H9 (cell line): ENCODE data around the gene AKAP5. TPM values are rescaled to one million over a fixed set of nuclear protein-coding genes. Genes with fewer than 3 reads are reported as not detected.
A peak's percentile ranks its signal among the peaks of the same experiment; 100 is the strongest.

Experiments used
- DNase-seq: peaks from one replicate; pipeline ENCODE4 v3.0.0-alpha.2; 2017
- H2AFZ ChIP-seq: one replicate; pipeline ENCODE4 v1.6.1; 2013; ENCODE audit warnings: mild to moderate bottlenecking, low read length, control low read depth, moderate library complexity
- H2AK5ac ChIP-seq: 2 replicates; pipeline ENCODE4 v1.6.1; 2013; ENCODE audit warnings: low read length, control low read depth, mixed read lengths; ENCODE audit not compliant: insufficient read length
- H2BK120ac ChIP-seq: one replicate; pipeline ENCODE4 v1.6.1; 2013; ENCODE audit warnings: low read depth, mild to moderate bottlenecking, low read length, control low read depth, inconsistent platforms; ENCODE audit not compliant: poor library complexity, severe bottlenecking
- H2BK12ac ChIP-seq: 2 replicates; pipeline ENCODE4 v1.6.1; 2013; ENCODE audit warnings: low read length, control low read depth, mixed read lengths, low read depth; ENCODE audit not compliant: insufficient read length
- H2BK15ac ChIP-seq: 2 replicates; pipeline ENCODE4 v1.6.1; 2013; ENCODE audit warnings: low read depth, low read length, control low read depth
- H2BK20ac ChIP-seq: one replicate; pipeline ENCODE4 v1.6.1; 2013; ENCODE audit warnings: low read depth, mild to moderate bottlenecking, low read length, control low read depth, inconsistent platforms; ENCODE audit not compliant: poor library complexity, severe bottlenecking
- H2BK5ac ChIP-seq: 2 replicates; pipeline ENCODE4 v1.6.1; 2013; ENCODE audit warnings: low read length, control low read depth, mixed read lengths; ENCODE audit not compliant: insufficient read length
- H3K14ac ChIP-seq: 2 replicates; pipeline ENCODE4 v1.6.1; 2013; ENCODE audit warnings: low read length, control low read depth; ENCODE audit not compliant: insufficient read depth
- H3K18ac ChIP-seq: 2 replicates; pipeline ENCODE4 v1.6.1; 2013; ENCODE audit warnings: low read depth, mild to moderate bottlenecking, mixed read lengths, low read length, control low read depth; ENCODE audit not compliant: insufficient read length
- H3K23ac ChIP-seq: 2 replicates; pipeline ENCODE4 v1.6.1; 2013; ENCODE audit warnings: low read length, control low read depth, mixed read lengths, low read depth; ENCODE audit not compliant: insufficient read length
- H3K23me2 ChIP-seq: 2 replicates; pipeline ENCODE4 v1.6.1; 2013; ENCODE audit warnings: low read depth, mild to moderate bottlenecking, mixed read lengths, low read length, control low read depth; ENCODE audit not compliant: insufficient read length, poor library complexity, severe bottlenecking
- H3K27ac ChIP-seq: 2 replicates; pipeline ENCODE4 v1.5.1; 2013; ENCODE audit warnings: low read length, control low read depth, mixed read lengths, low read depth; ENCODE audit not compliant: insufficient read length
- H3K27me3 ChIP-seq: 2 replicates; pipeline ENCODE4 v1.6.1; 2013; ENCODE audit warnings: low read length, control low read depth, inconsistent platforms; ENCODE audit not compliant: insufficient read depth
- H3K4ac ChIP-seq: 2 replicates; pipeline ENCODE4 v1.6.1; 2013; ENCODE audit warnings: low read depth, mild to moderate bottlenecking, control low read depth, inconsistent platforms, low read length, moderate library complexity
- H3K4me1 ChIP-seq: 2 replicates; pipeline ENCODE4 v1.6.1; 2013; ENCODE audit warnings: low read length, control low read depth, inconsistent platforms; ENCODE audit not compliant: insufficient read depth
- H3K4me2 ChIP-seq: 2 replicates; pipeline ENCODE4 v1.6.1; 2013; ENCODE audit warnings: low read length, control low read depth, mixed read lengths; ENCODE audit not compliant: insufficient read length, insufficient read depth
- H3K56ac ChIP-seq: 2 replicates; pipeline ENCODE4 v1.6.1; 2013; ENCODE audit warnings: low read depth, mild to moderate bottlenecking, mixed read lengths, low read length, control low read depth; ENCODE audit not compliant: insufficient read length
- H3K79me1 ChIP-seq: 2 replicates; pipeline ENCODE4 v1.6.1; 2013; ENCODE audit warnings: low read depth, mild to moderate bottlenecking, moderate library complexity, low read length, control low read depth, inconsistent platforms; ENCODE audit not compliant: insufficient read depth, poor library complexity, severe bottlenecking
- H3K79me2 ChIP-seq: 2 replicates; pipeline ENCODE4 v1.6.1; 2013; ENCODE audit warnings: low read length, control low read depth, inconsistent platforms; ENCODE audit not compliant: insufficient read depth
- H3K9ac ChIP-seq: 2 replicates; pipeline ENCODE4 v1.6.1; 2013; ENCODE audit warnings: low read length, control low read depth, mixed read lengths; ENCODE audit not compliant: insufficient read length; ENCODE audit errors: extremely low read depth
- H3K9me3 ChIP-seq: one replicate; pipeline ENCODE4 v1.6.1; 2013; ENCODE audit warnings: low read depth, low read length, inconsistent platforms; ENCODE audit not compliant: control insufficient read depth
- H3T11ph ChIP-seq: one replicate; pipeline ENCODE4 v1.6.1; 2013; ENCODE audit warnings: mild to moderate bottlenecking, low read length, control low read depth, inconsistent platforms
- H4K20me1 ChIP-seq: one replicate; pipeline ENCODE4 v1.6.1; 2013; ENCODE audit not compliant: control insufficient read depth, insufficient read length, insufficient read depth
- H4K5ac ChIP-seq: 2 replicates; pipeline ENCODE4 v1.6.1; 2013; ENCODE audit warnings: low read depth, mild to moderate bottlenecking, mixed read lengths, low read length, control low read depth; ENCODE audit not compliant: insufficient read length
- H4K8ac ChIP-seq: replicated peaks from 2 replicates; pipeline ENCODE4 v1.6.1; 2013; ENCODE audit warnings: low read length, control low read depth, mixed read lengths, low read depth; ENCODE audit not compliant: insufficient read length
- H4K91ac ChIP-seq: 2 replicates; pipeline ENCODE4 v1.6.1; 2013; ENCODE audit warnings: low read depth, mild to moderate bottlenecking, moderate library complexity, mixed read lengths, low read length, control low read depth; ENCODE audit not compliant: insufficient read length
- H3K27ac Mint-ChIP-seq, 3 experiments: 2 replicates in 2 of 3; 3 replicates in 1 of 3; pipeline ENCODE4 v1.8.0; 2020 to 2021; ENCODE audit warnings: mixed read lengths in 3 of 3, mild to moderate bottlenecking in 1 of 3, moderate library complexity in 1 of 3
- H3K27me3 Mint-ChIP-seq: 2 replicates; pipeline ENCODE4 v1.8.0; 2021; ENCODE audit warnings: low read depth, mild to moderate bottlenecking, moderate library complexity, mixed read lengths
- H3K36me3 Mint-ChIP-seq, 3 experiments: 2 replicates in 2 of 3; 3 replicates in 1 of 3; pipeline ENCODE4 v1.8.0; 2020 to 2021; ENCODE audit warnings: low read depth in 3 of 3, mixed read lengths in 3 of 3; ENCODE audit not compliant: insufficient read depth in 1 of 3
- H3K4me1 Mint-ChIP-seq, 2 experiments: 2 replicates each; pipeline ENCODE4 v1.8.0; 2020; ENCODE audit warnings: mixed read lengths in 2 of 2
- H3K4me3 Mint-ChIP-seq, 2 experiments: 2 replicates in 1 of 2; 3 replicates in 1 of 2; pipeline ENCODE4 v1.8.0; 2020 to 2021; ENCODE audit warnings: mild to moderate bottlenecking in 2 of 2, mixed read lengths in 2 of 2, moderate library complexity in 1 of 2
- H3K9me3 Mint-ChIP-seq, 2 experiments: 2 replicates in 1 of 2; 3 replicates in 1 of 2; pipeline ENCODE4 v1.8.0; 2020; ENCODE audit warnings: mild to moderate bottlenecking in 2 of 2, mixed read lengths in 2 of 2, moderate library complexity in 1 of 2
- WGBS: extraction: QIAGEN DNeasy Blood & Tissue Kit; methylation state at CpG from one replicate; pipeline ENCODE4 v1.1.7; 2013; ENCODE audit warnings: missing lambda C conversion rate, low lambda C conversion rate, mixed read lengths; ENCODE audit not compliant: insufficient read length; ENCODE audit errors: extremely low coverage; 5-methylcytosine and 5-hydroxymethylcytosine counted together
- long read RNA-seq: library from polyadenylated mRNA; unstranded; transcript quantifications from one replicate; pipeline ENCODE4 v2.0.0, GENCODE V29; 2020
- total RNA-seq: library from RNA; stranded (reverse); gene quantifications from 2 replicates; pipeline ENCODE4 v1.2.1, GENCODE V29; 2021
- TF ChIP-seq, protein P1 (sequence below): fragments of 200-600 bp; sonication (generic); conservative IDR thresholded peaks from 3 replicates; pipeline ENCODE4 v1.8.0; 2021; ENCODE audit warnings: antibody characterized with exemption, mild to moderate bottlenecking

The AKAP5 gene, protein sequence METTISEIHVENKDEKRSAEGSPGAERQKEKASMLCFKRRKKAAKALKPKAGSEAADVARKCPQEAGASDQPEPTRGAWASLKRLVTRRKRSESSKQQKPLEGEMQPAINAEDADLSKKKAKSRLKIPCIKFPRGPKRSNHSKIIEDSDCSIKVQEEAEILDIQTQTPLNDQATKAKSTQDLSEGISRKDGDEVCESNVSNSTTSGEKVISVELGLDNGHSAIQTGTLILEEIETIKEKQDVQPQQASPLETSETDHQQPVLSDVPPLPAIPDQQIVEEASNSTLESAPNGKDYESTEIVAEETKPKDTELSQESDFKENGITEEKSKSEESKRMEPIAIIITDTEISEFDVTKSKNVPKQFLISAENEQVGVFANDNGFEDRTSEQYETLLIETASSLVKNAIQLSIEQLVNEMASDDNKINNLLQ
- 2.3 and 2.5 TPM in 2 replicates for total RNA-seq
- long read RNA-seq, full-length matches to known transcripts = 8 of 8 reads
- long read RNA-seq, partial matches to known transcripts = 0 of 8 reads
- long read RNA-seq, other reads (novel, unspliced or antisense) = 0 of 8 reads

- TF ChIP-seq, protein P1, sequence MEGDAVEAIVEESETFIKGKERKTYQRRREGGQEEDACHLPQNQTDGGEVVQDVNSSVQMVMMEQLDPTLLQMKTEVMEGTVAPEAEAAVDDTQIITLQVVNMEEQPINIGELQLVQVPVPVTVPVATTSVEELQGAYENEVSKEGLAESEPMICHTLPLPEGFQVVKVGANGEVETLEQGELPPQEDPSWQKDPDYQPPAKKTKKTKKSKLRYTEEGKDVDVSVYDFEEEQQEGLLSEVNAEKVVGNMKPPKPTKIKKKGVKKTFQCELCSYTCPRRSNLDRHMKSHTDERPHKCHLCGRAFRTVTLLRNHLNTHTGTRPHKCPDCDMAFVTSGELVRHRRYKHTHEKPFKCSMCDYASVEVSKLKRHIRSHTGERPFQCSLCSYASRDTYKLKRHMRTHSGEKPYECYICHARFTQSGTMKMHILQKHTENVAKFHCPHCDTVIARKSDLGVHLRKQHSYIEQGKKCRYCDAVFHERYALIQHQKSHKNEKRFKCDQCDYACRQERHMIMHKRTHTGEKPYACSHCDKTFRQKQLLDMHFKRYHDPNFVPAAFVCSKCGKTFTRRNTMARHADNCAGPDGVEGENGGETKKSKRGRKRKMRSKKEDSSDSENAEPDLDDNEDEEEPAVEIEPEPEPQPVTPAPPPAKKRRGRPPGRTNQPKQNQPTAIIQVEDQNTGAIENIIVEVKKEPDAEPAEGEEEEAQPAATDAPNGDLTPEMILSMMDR = no peak
- no peak within 1 kb of the TSS for H3K27ac ChIP-seq
- peaks cover 0 to 9% (median 3%) of the 10 kb centered on the region in 3 experiments; a peak in 4 of 7 replicates for H3K36me3 Mint-ChIP-seq
These were observed at the start of gene AKAP5 for GRCh38 chr14:64465191-64465822. Gene AKAP5 (plus strand): TSS chr14:64465499. CDS start chr14:64468395, 2,896 bp downstream.

More at GRCh38 chr14:64465191-64465822, at the start of gene AKAP5:
- Histone ChIP-seq H3K79me1 (no peaks in the 10 kb centered on the region), H2BK15ac (no peak within 1 kb of the TSS), H3K9me3 (no peaks in the 10 kb centered on the region), H2AK5ac (no peak within 1 kb of the TSS), H2BK20ac (no peak within 1 kb of the TSS), H3K9ac (peak within 1 kb of the TSS; percentile 47), H4K8ac (no peak within 1 kb of the TSS), H3K14ac (no peak within 1 kb of the TSS), H3K56ac (no peak within 1 kb of the TSS), H4K20me1 (no peaks in the 10 kb centered on the region), H3K23me2 (peaks cover 14% of the 10 kb centered on the region), H4K91ac (no peak within 1 kb of the TSS), H2BK12ac (no peak within 1 kb of the TSS), H3K79me2 (no peaks in the 10 kb centered on the region), H3K4me2 (peak within 1 kb of the TSS; percentile 71), H3K23ac (no peak within 1 kb of the TSS), H3K4ac (no peak within 1 kb of the TSS), H2AFZ (peak within 1 kb of the TSS; percentile 33), H2BK5ac (no peak within 1 kb of the TSS), H3T11ph (no peak within 1 kb of the TSS), H3K18ac (peak within 1 kb of the TSS; percentile 21), H3K4me1 (no peaks in the 10 kb centered on the region), H3K27me3 (no peaks in the 10 kb centered on the region), H4K5ac (no peak within 1 kb of the TSS), H2BK120ac (no peak within 1 kb of the TSS)
- H3K4me1 Mint-ChIP-seq = peaks cover 14% of the 10 kb centered on the region in 2 experiments
- H3K9me3 Mint-ChIP-seq = no peaks in the 10 kb centered on the region
- peak; percentile 90 for DNase-seq
- peak within 1 kb of the TSS; percentile 78 to 79 for H3K4me3 Mint-ChIP-seq
- peak within 1 kb of the TSS in 2 of 3 experiments; percentile 40 to 85; a peak in 4 of 7 replicates for H3K27ac Mint-ChIP-seq
- no CpG with 5 or more reads among the region's 74 CpGs for WGBS
- H3K27me3 Mint-ChIP-seq = peaks cover 1% of the 10 kb centered on the region; the same call in 1 of the 2 replicates
